Karpas-422 (cell line): ENCODE results near the gene CTNND2. TPM values are rescaled to one million over a fixed set of nuclear protein-coding genes. Genes with fewer than 3 reads are reported as not detected.

Source experiments
- DNase-seq: peaks from one replicate; pipeline ENCODE4 v3.0.0-alpha.2; 2015
- H2AFZ ChIP-seq: fragments of 200-600 bp; sonication (generic); 2 replicates; pipeline ENCODE4 v1.6.1; 2014; ENCODE audit warnings: antibody characterized with exemption, low read length, mixed read lengths
- H3K27ac ChIP-seq: fragments of 200-600 bp; sonication (generic); 2 replicates; pipeline ENCODE4 v1.5.1; 2014; ENCODE audit warnings: mild to moderate bottlenecking, low read length, moderate library complexity
- H3K27me3 ChIP-seq: fragments of 200-600 bp; sonication (generic); 2 replicates; pipeline ENCODE4 v1.6.1; 2014; ENCODE audit warnings: low read length, mixed read lengths
- H3K36me3 ChIP-seq: fragments of 200-600 bp; sonication (generic); 2 replicates; pipeline ENCODE4 v1.6.1; 2014; ENCODE audit warnings: low read length, mixed read lengths; ENCODE audit not compliant: insufficient read depth
- H3K4me1 ChIP-seq: fragments of 200-600 bp; sonication (generic); 2 replicates; pipeline ENCODE4 v1.6.1; 2014; ENCODE audit warnings: mild to moderate bottlenecking, low read length, mixed read lengths
- H3K4me2 ChIP-seq: fragments of 200-600 bp; sonication (generic); 2 replicates; pipeline ENCODE4 v1.6.1; 2014; ENCODE audit warnings: low read length, low read depth, mild to moderate bottlenecking; ENCODE audit not compliant: poor library complexity, severe bottlenecking
- H3K4me3 ChIP-seq: fragments of 200-600 bp; sonication (generic); 2 replicates; pipeline ENCODE4 v1.5.1; 2014; ENCODE audit warnings: mild to moderate bottlenecking, antibody characterized with exemption, low read length, mixed read lengths
- H3K79me2 ChIP-seq: fragments of 200-600 bp; sonication (generic); 2 replicates; pipeline ENCODE4 v1.6.1; 2014; ENCODE audit warnings: mild to moderate bottlenecking, low read length, mixed read lengths
- H3K9ac ChIP-seq: fragments of 200-600 bp; sonication (generic); 2 replicates; pipeline ENCODE4 v1.6.0; 2014; ENCODE audit warnings: low read length
- H3K9me2 ChIP-seq: fragments of 200-600 bp; sonication (generic), shearing (Covaris generic); replicated peaks from 2 replicates; pipeline ENCODE4 v1.6.0; 2014; ENCODE audit warnings: mild to moderate bottlenecking, low read length, moderate library complexity; ENCODE audit not compliant: insufficient read depth
- H3K9me3 ChIP-seq: fragments of 300-700, 200-600 bp; sonication (generic); 2 replicates; pipeline ENCODE4 v1.6.1; 2014; ENCODE audit warnings: low read length, mixed read lengths
- H4K20me1 ChIP-seq: fragments of 200-600 bp; sonication (generic); 2 replicates; pipeline ENCODE4 v1.6.1; 2014; ENCODE audit warnings: mild to moderate bottlenecking, antibody characterized with exemption, low read length, low read depth; ENCODE audit not compliant: insufficient read depth
- total RNA-seq: library from RNA; depleted of rRNA; stranded (reverse); fragments of >200 nt; shearing (Covaris generic); gene quantifications from 2 replicates; pipeline ENCODE4 v1.2.3, GENCODE V29; 2014; ENCODE audit warnings: low replicate concordance

The CTNND2 gene
- total RNA-seq, 1 experiment from 2014 or later: not detected

DNA sequence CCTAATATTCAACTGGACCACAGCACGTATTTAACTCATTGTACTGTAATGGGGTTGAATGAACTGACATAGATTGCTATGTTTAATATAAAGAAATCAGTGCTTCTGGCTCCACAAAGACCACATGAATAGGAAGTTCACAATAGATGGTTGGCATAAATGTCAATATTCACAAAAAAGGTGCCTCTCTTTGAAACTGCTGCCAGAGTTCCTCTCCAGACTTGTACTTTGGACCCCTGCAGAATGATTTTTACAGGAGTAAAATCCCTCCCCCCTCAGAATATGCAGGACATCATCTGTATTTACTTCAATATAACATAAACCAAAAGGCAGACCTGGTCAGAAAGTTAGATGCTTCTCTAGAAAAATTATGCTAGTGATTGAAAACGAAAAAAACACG is 634.7 kb downstream of the CTNND2 start:
- no peak overlapping the region for H3K27ac ChIP-seq
- no peaks in the 10 kb centered on the region for H3K36me3 ChIP-seq

GRCh38 chr5:11268891-11269290 is 635.4 kb downstream of the CTNND2 start:
- no peak for DNase-seq
- no peaks in the 10 kb centered on the region for H3K36me3 ChIP-seq
- no peak overlapping the region for H3K4me3 ChIP-seq
- H4K20me1 ChIP-seq: no peaks in the 10 kb centered on the region
- no peak overlapping the region for H3K27ac ChIP-seq
- H3K9me3 ChIP-seq: no peaks in the 10 kb centered on the region
- H3K79me2 ChIP-seq: no peaks in the 10 kb centered on the region
- H2AFZ ChIP-seq: no peak overlapping the region
- no peak overlapping the region for H3K9ac ChIP-seq
- no peak overlapping the region for H3K4me2 ChIP-seq
- no peaks in the 10 kb centered on the region for H3K4me1 ChIP-seq
- no peaks in the 10 kb centered on the region for H3K27me3 ChIP-seq
- no peaks in the 10 kb centered on the region for H3K9me2 ChIP-seq

More for the DNA sequence above, 634.7 kb downstream of the CTNND2 start:
- Histone ChIP-seq H4K20me1 (no peaks in the 10 kb centered on the region), H3K79me2 (no peaks in the 10 kb centered on the region), H3K4me3 (no peak overlapping the region), H3K9me3 (no peaks in the 10 kb centered on the region), H2AFZ (no peak overlapping the region), H3K4me2 (no peak overlapping the region), H3K9ac (no peak overlapping the region), H3K4me1 (no peaks in the 10 kb centered on the region), H3K27me3 (no peaks in the 10 kb centered on the region), H3K9me2 (no peaks in the 10 kb centered on the region)
- DNase-seq: no peak

DNA sequence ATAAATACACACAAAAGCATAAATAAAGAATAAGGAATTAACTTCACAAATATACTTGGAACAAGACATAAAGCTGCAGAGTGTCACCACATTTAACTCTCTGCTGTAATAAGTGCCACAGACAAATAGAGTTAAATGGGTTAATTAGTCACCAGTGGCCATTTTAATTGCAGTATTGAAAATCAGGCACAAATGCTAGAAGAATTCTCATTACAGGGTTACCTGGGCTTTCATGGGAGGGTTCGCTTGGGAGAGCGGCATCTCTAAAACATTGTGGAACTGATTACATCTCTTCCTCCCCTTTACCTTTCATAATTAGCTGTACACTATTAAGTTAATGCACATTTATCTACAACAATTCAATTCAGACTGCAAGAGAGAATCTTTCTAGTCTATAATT is 637.9 kb downstream of the CTNND2 start:
- no peak overlapping the region for H3K4me2 ChIP-seq
- H3K27ac ChIP-seq: no peak overlapping the region
- H2AFZ ChIP-seq: no peak overlapping the region
- H3K36me3 ChIP-seq: no peaks in the 10 kb centered on the region
- no peaks in the 10 kb centered on the region for H3K79me2 ChIP-seq
- no peak for DNase-seq
- no peaks in the 10 kb centered on the region for H4K20me1 ChIP-seq
- H3K27me3 ChIP-seq: no peaks in the 10 kb centered on the region
- H3K9me2 ChIP-seq: no peaks in the 10 kb centered on the region
- H3K9me3 ChIP-seq: no peaks in the 10 kb centered on the region
- no peaks in the 10 kb centered on the region for H3K4me1 ChIP-seq
- H3K4me3 ChIP-seq: no peak overlapping the region
- H3K9ac ChIP-seq: no peak overlapping the region

DNA sequence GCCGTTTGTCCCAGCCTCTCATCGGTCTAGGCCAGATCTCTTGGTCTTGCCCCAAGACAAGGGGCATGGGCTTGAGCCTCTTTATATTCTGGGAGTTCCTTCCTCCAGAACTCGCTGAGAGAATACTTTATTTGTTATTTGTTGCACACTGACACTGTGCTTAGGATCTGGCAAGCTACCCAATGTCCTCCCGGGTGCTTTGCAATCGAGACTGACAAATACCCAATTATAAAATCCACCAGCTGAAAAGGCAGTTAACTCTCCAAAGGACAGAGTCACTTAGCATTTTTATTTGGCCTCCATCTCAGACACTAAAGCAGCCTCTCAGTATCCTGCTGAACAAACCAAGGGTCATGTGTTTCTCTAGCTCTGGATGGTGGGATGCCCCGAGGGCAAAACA is 643.0 kb downstream of the CTNND2 start:
- Histone ChIP-seq H2AFZ (no peak overlapping the region), H4K20me1 (no peaks in the 10 kb centered on the region), H3K9me2 (no peaks in the 10 kb centered on the region), H3K36me3 (no peaks in the 10 kb centered on the region), H3K79me2 (no peaks in the 10 kb centered on the region), H3K9me3 (no peaks in the 10 kb centered on the region), H3K27ac (no peak overlapping the region), H3K27me3 (no peaks in the 10 kb centered on the region), H3K4me2 (no peak overlapping the region), H3K9ac (no peak overlapping the region), H3K4me1 (no peaks in the 10 kb centered on the region), H3K4me3 (no peak overlapping the region)
- no peak for DNase-seq

- Histone ChIP-seq H3K4me3 (no peak overlapping the region), H3K27ac (no peak overlapping the region), H3K27me3 (no peaks in the 10 kb centered on the region), H3K79me2 (no peaks in the 10 kb centered on the region), H3K9ac (no peak overlapping the region), H2AFZ (no peak overlapping the region), H3K4me2 (no peak overlapping the region), H4K20me1 (no peaks in the 10 kb centered on the region), H3K4me1 (no peaks in the 10 kb centered on the region), H3K36me3 (no peaks in the 10 kb centered on the region), H3K9me2 (no peaks in the 10 kb centered on the region), H3K9me3 (no peaks in the 10 kb centered on the region)
- DNase-seq: no peak
Measured at GRCh38 chr5:11258001-11258400, 646.2 kb downstream of the CTNND2 start.

DNA sequence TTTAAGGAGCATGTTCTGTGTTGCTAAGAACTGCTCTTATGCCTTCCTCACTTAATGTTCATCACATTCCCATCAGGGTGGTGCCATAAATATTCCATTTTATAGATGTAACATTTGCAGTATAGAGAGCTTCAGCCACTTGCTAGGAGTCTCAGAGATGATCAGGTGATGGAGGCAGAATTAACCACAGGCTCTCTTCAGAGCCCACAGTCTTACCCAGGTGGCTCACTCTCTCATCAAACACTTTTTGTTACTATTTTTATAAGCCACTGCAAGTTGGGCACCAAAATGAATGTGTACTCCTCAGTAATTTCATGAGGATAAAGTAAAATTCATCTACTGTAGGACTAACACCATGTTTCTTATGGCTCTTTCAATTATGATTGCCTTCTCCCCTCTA is 651.7 kb downstream of the CTNND2 start:
- no peak overlapping the region for H2AFZ ChIP-seq
- no peaks in the 10 kb centered on the region for H3K36me3 ChIP-seq
- H3K27me3 ChIP-seq: no peaks in the 10 kb centered on the region
- no peaks in the 10 kb centered on the region for H3K79me2 ChIP-seq
- H3K9me3 ChIP-seq: no peaks in the 10 kb centered on the region
- H4K20me1 ChIP-seq: no peaks in the 10 kb centered on the region
- no peak overlapping the region for H3K9ac ChIP-seq
- H3K4me3 ChIP-seq: no peak overlapping the region
- no peak for DNase-seq
- no peak overlapping the region for H3K27ac ChIP-seq
- no peak overlapping the region for H3K4me2 ChIP-seq
- H3K9me2 ChIP-seq: no peaks in the 10 kb centered on the region
- no peaks in the 10 kb centered on the region for H3K4me1 ChIP-seq

DNA sequence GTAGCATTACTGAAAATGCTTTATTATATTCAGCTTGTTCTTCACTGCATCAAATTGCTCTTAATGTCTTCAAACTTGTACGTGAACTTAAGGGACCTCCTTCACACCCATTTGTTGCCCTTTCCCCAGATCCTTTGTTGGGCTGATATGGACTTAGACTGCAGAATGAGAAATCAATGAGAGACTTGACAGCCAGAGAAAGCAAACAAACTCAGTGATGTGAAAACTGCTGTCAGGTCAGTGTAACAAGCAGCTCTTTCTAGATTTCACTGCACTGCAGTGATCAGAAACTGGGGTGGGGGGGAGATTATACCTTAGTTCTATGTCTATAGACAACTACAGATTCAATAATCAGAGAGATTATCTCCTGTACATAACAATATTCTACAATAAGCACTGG is 652.2 kb downstream of the CTNND2 start:
- Histone ChIP-seq H3K9me3 (no peaks in the 10 kb centered on the region), H4K20me1 (no peaks in the 10 kb centered on the region), H3K79me2 (no peaks in the 10 kb centered on the region), H3K9ac (no peak overlapping the region), H2AFZ (no peak overlapping the region), H3K4me3 (no peak overlapping the region), H3K4me1 (no peaks in the 10 kb centered on the region), H3K36me3 (no peaks in the 10 kb centered on the region), H3K27ac (no peak overlapping the region), H3K27me3 (no peaks in the 10 kb centered on the region), H3K4me2 (no peak overlapping the region), H3K9me2 (no peaks in the 10 kb centered on the region)
- no peak for DNase-seq

GRCh38 chr5:11251247-11251646 is 653.0 kb downstream of the CTNND2 start:
- Histone ChIP-seq H3K9me2 (no peaks in the 10 kb centered on the region), H3K4me2 (no peak overlapping the region), H4K20me1 (no peaks in the 10 kb centered on the region), H3K27ac (no peak overlapping the region), H3K9ac (no peak overlapping the region), H2AFZ (no peak overlapping the region), H3K4me1 (no peaks in the 10 kb centered on the region), H3K9me3 (no peaks in the 10 kb centered on the region), H3K27me3 (no peaks in the 10 kb centered on the region), H3K36me3 (no peaks in the 10 kb centered on the region), H3K4me3 (no peak overlapping the region), H3K79me2 (no peaks in the 10 kb centered on the region)
- DNase-seq: no peak

DNA sequence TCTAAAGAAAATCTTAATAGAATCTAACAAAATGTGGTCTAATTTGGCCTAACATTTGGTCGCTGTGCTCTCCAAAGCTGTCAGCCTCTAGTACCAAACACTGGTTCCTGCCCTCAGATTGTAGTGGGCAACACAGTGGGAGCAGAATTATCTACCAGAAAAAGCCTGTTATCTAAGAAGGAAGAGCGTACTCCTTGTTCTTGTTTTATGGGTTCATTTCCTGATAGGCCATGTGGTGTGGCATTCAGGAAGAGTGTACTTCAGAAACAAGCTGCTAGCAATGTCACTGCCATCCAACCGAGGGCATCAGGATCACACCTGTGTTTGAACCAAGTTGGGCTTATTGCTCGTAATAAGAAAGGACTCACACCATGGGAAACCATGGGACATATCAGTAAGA is 655.3 kb downstream of the CTNND2 start:
- no peak overlapping the region for H3K9ac ChIP-seq
- no peaks in the 10 kb centered on the region for H4K20me1 ChIP-seq
- H3K27ac ChIP-seq: no peak overlapping the region
- H3K27me3 ChIP-seq: no peaks in the 10 kb centered on the region
- no peaks in the 10 kb centered on the region for H3K4me1 ChIP-seq
- H3K36me3 ChIP-seq: no peaks in the 10 kb centered on the region
- no peaks in the 10 kb centered on the region for H3K9me2 ChIP-seq
- no peaks in the 10 kb centered on the region for H3K9me3 ChIP-seq
- no peak overlapping the region for H2AFZ ChIP-seq
- H3K4me2 ChIP-seq: no peak overlapping the region
- DNase-seq: no peak
- H3K79me2 ChIP-seq: no peaks in the 10 kb centered on the region
- no peak overlapping the region for H3K4me3 ChIP-seq
